ENCODE measurements around the gene TLN1. TPM values are rescaled to one million over a fixed set of nuclear protein-coding genes. Genes with fewer than 3 reads are reported as not detected.

TLN1 gene
- total RNA-seq, 1 experiment from 2014 or later, result 347 TPM

- H3K4me1 ChIP-seq (ENCODE audit: control insufficient read depth, insufficient read depth, low read length), result peaks cover 25% of the 10 kb centered on the region
- DNase-seq (ENCODE audit: low read depth, low spot score) (no peak), ATAC-seq (no peak)
- H3K27me3 ChIP-seq (ENCODE audit: control insufficient read depth, insufficient read depth, low read length), result no peaks in the 10 kb centered on the region
- intact Hi-C loops (cut with micrococcal nuclease; ENCODE audit: unreplicated experiment), result loop anchor here (5.0 kb wide), 1 partner anchor 63 kb away; no protein-coding TSS in a partner anchor
- in situ Hi-C loops (cut with HindIII; ENCODE audit: low pct_unique_long_range_greater_than_20kb, low sequenced_read_pairs), result no loop called here
- BruUV-seq (replicated peaks), result no TSS peak
- no peak overlapping the region for H3K4me3 ChIP-seq (ENCODE audit: low read depth in 2 of 2, low read length in 2 of 2)
- ChIA-PET POLR2A (no interaction called here), CTCF (interaction anchor here (0.5 kb wide), 1 partner anchor 66 kb away, joined by 4 read pairs; no protein-coding TSS in a partner anchor)
- H3K27ac ChIP-seq (ENCODE audit: low read length), result no peak overlapping the region
- H3K36me3 ChIP-seq (ENCODE audit: control insufficient read depth, insufficient read depth, low read length), result peaks cover 21% of the 10 kb centered on the region
- no peaks in the 10 kb centered on the region for H3K9me3 ChIP-seq (ENCODE audit: control insufficient read depth, insufficient read depth, low read depth, low read length)
- TF ChIP-seq TCF7L2 (IDR thresholded peaks at IDR 0.05; ENCODE audit: low read depth, low read length) (no peak), SIN3A (IDR thresholded peaks at IDR 0.05; ENCODE audit: borderline replicate concordance, insufficient read depth, low read depth, low read length) (no peak), POLR2AphosphoS5 (IDR thresholded peaks at IDR 0.05; ENCODE audit: low read depth, low read length) (no peak), REST (IDR thresholded peaks at IDR 0.05; ENCODE audit: insufficient read depth in 1 of 2, low read depth in 2 of 2, low read length in 1 of 2) (no peak), CTCF (IDR thresholded peaks at IDR 0.05) (no peak)
Observed at GRCh38 chr9:35725362-35725761, 6.6 kb downstream of the TLN1 start.

GRCh38 chr9:35723908-35724307 is 8.1 kb downstream of the TLN1 start:
- no peak overlapping the region for H3K27ac ChIP-seq (ENCODE audit: low read length)
- H3K9me3 ChIP-seq (ENCODE audit: control insufficient read depth, insufficient read depth, low read depth, low read length), result no peaks in the 10 kb centered on the region
- DNase-seq (ENCODE audit: low read depth, low spot score), result no peak
- intact Hi-C loops (cut with micrococcal nuclease; ENCODE audit: unreplicated experiment) (no loop called here), in situ Hi-C loops (cut with HindIII; ENCODE audit: low pct_unique_long_range_greater_than_20kb, low sequenced_read_pairs) (no loop called here)
- no peaks in the 10 kb centered on the region for H3K27me3 ChIP-seq (ENCODE audit: control insufficient read depth, insufficient read depth, low read length)
- ChIA-PET CTCF (no interaction called here), POLR2A (no interaction called here)
- H3K36me3 ChIP-seq (ENCODE audit: control insufficient read depth, insufficient read depth, low read length), result peaks cover 28% of the 10 kb centered on the region
- no peak for ATAC-seq
- TF ChIP-seq POLR2AphosphoS5 (IDR thresholded peaks at IDR 0.05; ENCODE audit: low read depth, low read length) (no peak), REST (IDR thresholded peaks at IDR 0.05; ENCODE audit: insufficient read depth in 1 of 2, low read depth in 2 of 2, low read length in 1 of 2) (no peak), CTCF (IDR thresholded peaks at IDR 0.05) (no peak), TCF7L2 (IDR thresholded peaks at IDR 0.05; ENCODE audit: low read depth, low read length) (no peak), SIN3A (IDR thresholded peaks at IDR 0.05; ENCODE audit: borderline replicate concordance, insufficient read depth, low read depth, low read length) (no peak)
- peaks cover 11% of the 10 kb centered on the region for H3K4me1 ChIP-seq (ENCODE audit: control insufficient read depth, insufficient read depth, low read length)
- BruUV-seq (replicated peaks), result no TSS peak
- H3K4me3 ChIP-seq (ENCODE audit: low read depth in 2 of 2, low read length in 2 of 2), result no peak overlapping the region

All from Panc1 (cell line).